ENCODE measurements around the gene FOXL2. TPM values are rescaled to one million over a fixed set of nuclear protein-coding genes. Genes with fewer than 3 reads are reported as not detected.

The FOXL2 gene
- total RNA-seq, 1 donor from 2014 or later: not detected

GRCh38 chr3:138933981-138934691 lies 12.8 kb downstream of the FOXL2 start:
- intact Hi-C loops (cut with micrococcal nuclease): no loop called here

GRCh38 chr3:138933068-138933668 lies 13.8 kb downstream of the FOXL2 start:
- intact Hi-C loops (cut with micrococcal nuclease): no loop called here

- intact Hi-C loops (cut with micrococcal nuclease): no loop called here
Observed at GRCh38 chr3:138928727-138929372, 18.1 kb downstream of the FOXL2 start.

- intact Hi-C loops (cut with micrococcal nuclease): loop anchor here (1.0 to 2.0 kb wide), 2 partner anchors 329 to 507 kb away; partner anchors contain the start of gene CEP70
Observed at GRCh38 chr3:138923531-138923994, 23.4 kb downstream of the FOXL2 start.

GRCh38 chr3:138922400-138922799 lies 24.5 kb downstream of the FOXL2 start:
- intact Hi-C loops (cut with micrococcal nuclease): loop anchor here (2.0 kb wide), 1 partner anchor 506 kb away; no protein-coding TSS in a partner anchor

- intact Hi-C loops (cut with micrococcal nuclease): loop anchor here (2.0 kb wide), 1 partner anchor 505 kb away; no protein-coding TSS in a partner anchor
Observed at GRCh38 chr3:138921316-138922292, 25.3 kb downstream of the FOXL2 start.

- intact Hi-C loops (cut with micrococcal nuclease): loop anchor here (5.0 to 10.0 kb wide), 2 partner anchors 137 to 735 kb away; partner anchors contain the start of gene ARMC8
Observed at GRCh38 chr3:138919325-138919724, 27.6 kb downstream of the FOXL2 start.

GRCh38 chr3:138916824-138917223 lies 30.1 kb downstream of the FOXL2 start:
- intact Hi-C loops (cut with micrococcal nuclease): loop anchor here (1.0 to 10.0 kb wide), 4 partner anchors 83 to 732 kb away; partner anchors contain the start of genes ARMC8 and PIK3CB

- intact Hi-C loops (cut with micrococcal nuclease): loop anchor here (1.0 to 10.0 kb wide), 6 partner anchors 82 to 731 kb away; partner anchors contain the start of genes ARMC8, CEP70 and PIK3CB
Observed at GRCh38 chr3:138915503-138916498, 31.1 kb downstream of the FOXL2 start.

GRCh38 chr3:138914870-138915502 lies 32.0 kb downstream of the FOXL2 start:
- intact Hi-C loops (cut with micrococcal nuclease): loop anchor here (1.0 to 10.0 kb wide), 4 partner anchors 133 to 730 kb away; partner anchors contain the start of genes ARMC8 and CEP70

- intact Hi-C loops (cut with micrococcal nuclease): loop anchor here (10.0 kb wide), 1 partner anchor 729 kb away; the partner anchor contains the start of gene ARMC8
Observed at GRCh38 chr3:138913766-138914165, 33.2 kb downstream of the FOXL2 start.

- intact Hi-C loops (cut with micrococcal nuclease): loop anchor here (10.0 kb wide), 1 partner anchor 727 kb away; the partner anchor contains the start of gene ARMC8
Observed at GRCh38 chr3:138912237-138912636, 34.7 kb downstream of the FOXL2 start.

- intact Hi-C loops (cut with micrococcal nuclease): loop anchor here (10.0 kb wide), 1 partner anchor 727 kb away; the partner anchor contains the start of gene ARMC8
Observed at GRCh38 chr3:138911621-138912020, 35.3 kb downstream of the FOXL2 start.

- intact Hi-C loops (cut with micrococcal nuclease): loop anchor here (10.0 kb wide), 1 partner anchor 725 kb away; the partner anchor contains the start of gene ARMC8
Observed at GRCh38 chr3:138909904-138910303, 37.0 kb downstream of the FOXL2 start.

GRCh38 chr3:138908846-138909245 lies 38.1 kb downstream of the FOXL2 start:
- intact Hi-C loops (cut with micrococcal nuclease): no loop called here

GRCh38 chr3:138907539-138907938 lies 39.4 kb downstream of the FOXL2 start:
- intact Hi-C loops (cut with micrococcal nuclease): no loop called here

GRCh38 chr3:138902171-138902570 lies 44.8 kb downstream of the FOXL2 start:
- intact Hi-C loops (cut with micrococcal nuclease): no loop called here

GRCh38 chr3:138901567-138901966 lies 45.4 kb downstream of the FOXL2 start:
- intact Hi-C loops (cut with micrococcal nuclease): no loop called here
